GM18951 (cell line): Measurements from ENCODE around the gene MBD5.

Source experiments
- POLR2A ChIP-seq: IDR thresholded peaks from 4 replicates; pipeline ENCODE4 v1.6.1; 2011; ENCODE audit warnings: mild to moderate bottlenecking; ENCODE audit not compliant: insufficient read length, insufficient read depth; ENCODE audit errors: extremely low read depth
- in situ Hi-C: fragments of 300-500 bp; cut with MboI; formaldehyde crosslinking; loops from one replicate; pipeline ENCODE4 v1.12.0; 2022; ENCODE audit warnings: low sequenced_read_pairs, mixed read lengths, inconsistent platforms; ENCODE audit not compliant: unreplicated experiment

The MBD5 gene

DNA sequence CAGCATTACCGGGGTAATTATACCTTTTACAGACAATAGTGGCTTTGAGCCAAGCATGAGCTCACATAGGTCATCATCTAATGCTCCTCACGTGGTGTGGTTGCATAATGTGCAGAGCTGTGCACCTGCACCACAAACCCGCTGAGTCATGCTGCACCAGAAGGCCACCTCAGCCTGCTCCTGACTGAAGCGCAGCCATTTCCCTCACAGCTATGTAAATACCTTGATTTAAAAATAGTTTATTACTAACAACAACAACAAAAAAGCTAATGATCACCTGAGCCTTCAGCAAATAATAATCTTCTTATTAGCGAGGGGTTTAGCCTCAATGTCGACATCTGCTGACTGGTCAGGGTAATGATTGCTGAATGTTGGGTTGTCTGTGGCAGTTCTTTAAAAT, 238.8 kb downstream of the MBD5 start:
- in situ Hi-C loops = no loop called here
- TF ChIP-seq POLR2A = no peak

GRCh38 chr2:148263890-148264289, 243.0 kb downstream of the MBD5 start:
- no peak for TF ChIP-seq POLR2A
- in situ Hi-C loops = no loop called here

DNA sequence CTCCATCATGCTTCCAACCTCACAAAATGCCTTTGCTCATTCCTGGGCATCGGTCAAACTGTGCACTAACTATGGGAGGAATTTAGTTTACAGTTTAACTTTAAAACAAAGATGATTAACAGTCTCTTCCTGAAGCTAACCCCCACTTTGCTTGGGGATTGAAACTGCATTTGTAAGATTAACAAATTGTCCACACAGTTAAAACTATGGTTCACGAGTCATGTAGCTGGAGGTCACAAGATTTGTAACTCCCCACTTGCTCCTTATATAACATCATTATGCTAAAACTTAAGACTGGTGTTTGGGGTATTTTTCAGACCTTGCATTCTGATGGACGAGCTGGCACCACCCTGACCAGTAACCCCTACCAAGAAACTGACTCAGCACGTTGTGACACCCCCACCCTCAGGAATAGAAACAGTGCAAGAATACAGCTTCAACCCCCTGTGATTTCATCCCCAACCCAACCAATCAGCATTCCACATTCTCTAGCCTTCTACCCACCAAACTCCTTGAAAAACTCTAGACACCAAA, 252.3 kb downstream of the MBD5 start:
- TF ChIP-seq POLR2A = no peak
- in situ Hi-C loops = no loop called here

DNA sequence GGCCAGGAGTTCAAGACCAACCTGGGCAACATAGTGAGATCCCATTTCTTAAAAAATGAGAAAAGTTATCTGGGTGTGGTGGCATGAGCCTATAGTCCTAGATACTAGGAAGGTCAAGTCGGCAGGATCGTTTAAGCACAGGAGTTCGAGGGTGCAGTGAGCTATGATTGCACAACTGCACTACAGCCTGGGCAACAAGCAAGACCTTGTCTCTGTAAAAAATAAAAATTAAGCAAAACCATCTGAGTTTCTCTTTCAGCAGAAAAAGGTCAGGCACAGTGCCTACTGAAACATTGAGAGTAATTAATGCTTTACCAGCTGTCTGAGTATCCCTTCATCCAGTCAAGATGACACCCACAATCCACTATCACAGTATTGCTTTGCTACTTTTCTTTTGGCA, 258.3 kb downstream of the MBD5 start:
- in situ Hi-C loops = no loop called here
- no peak for TF ChIP-seq POLR2A

DNA sequence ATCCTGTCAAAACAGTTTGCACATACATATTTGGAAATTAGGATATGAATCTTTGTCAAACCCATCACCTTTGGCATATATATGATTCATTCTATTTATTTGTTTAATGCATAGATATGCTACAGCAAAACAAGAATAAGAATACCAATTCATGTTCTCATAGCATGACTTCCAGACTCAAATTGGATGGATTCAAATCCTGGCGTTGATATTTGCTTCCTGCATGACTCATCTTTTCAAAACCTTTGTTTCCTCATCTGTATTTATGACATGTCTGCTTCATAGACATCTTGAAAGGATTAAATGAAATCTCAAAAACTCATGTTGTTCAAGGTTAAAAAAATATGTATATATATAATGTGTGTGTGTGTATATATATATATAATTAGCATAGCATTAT, 261.3 kb downstream of the MBD5 start:
- no peak for TF ChIP-seq POLR2A
- in situ Hi-C loops = no loop called here

DNA sequence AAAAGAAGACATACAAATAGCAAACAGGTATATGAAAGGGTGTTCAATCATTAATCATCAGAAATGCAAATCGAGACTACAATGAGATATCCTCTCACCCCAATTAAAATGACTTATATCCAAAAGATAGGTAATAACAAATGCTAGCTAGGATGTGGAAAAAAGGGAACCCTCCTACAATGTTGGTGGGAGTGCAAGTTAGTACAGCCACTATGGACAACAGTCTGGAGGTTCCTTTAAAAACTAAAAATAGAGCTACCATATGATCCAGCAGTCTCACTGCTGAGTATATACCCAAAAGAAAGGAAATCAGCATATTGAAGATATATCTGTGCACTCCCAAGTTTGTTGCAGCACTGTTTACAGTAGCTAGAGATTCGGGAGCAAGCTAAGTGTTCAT, 271.5 kb downstream of the MBD5 start:
- TF ChIP-seq POLR2A = no peak
- in situ Hi-C loops = no loop called here

GRCh38 chr2:148298196-148298595, 277.3 kb downstream of the MBD5 start:
- TF ChIP-seq POLR2A = no peak
- in situ Hi-C loops = no loop called here

DNA sequence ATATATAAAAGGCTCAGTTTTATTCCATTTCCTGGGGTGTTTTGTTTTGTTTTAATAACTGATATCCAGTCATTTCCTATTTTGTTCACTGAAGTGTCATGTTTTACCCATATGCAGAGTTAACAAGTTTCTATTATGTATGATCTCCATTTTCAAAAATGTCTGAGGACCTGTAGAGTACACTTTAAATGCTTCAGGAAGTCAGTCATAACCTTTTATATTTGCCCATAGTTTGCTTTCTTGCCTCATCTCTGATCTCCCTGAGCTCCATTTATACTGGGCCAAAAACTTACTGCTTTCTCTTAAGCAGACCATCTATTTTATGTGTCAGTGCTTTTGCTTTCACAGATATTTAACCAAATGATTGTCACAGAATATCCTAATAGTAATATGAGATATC, 278.7 kb downstream of the MBD5 start:
- no peak for TF ChIP-seq POLR2A
- in situ Hi-C loops = no loop called here

- TF ChIP-seq POLR2A = no peak
- in situ Hi-C loops = no loop called here
These were observed 279.7 kb downstream of the MBD5 start for GRCh38 chr2:148300544-148300943.

- in situ Hi-C loops = no loop called here
- no peak for TF ChIP-seq POLR2A
These were observed 280.5 kb downstream of the MBD5 start for GRCh38 chr2:148301362-148301761.

DNA sequence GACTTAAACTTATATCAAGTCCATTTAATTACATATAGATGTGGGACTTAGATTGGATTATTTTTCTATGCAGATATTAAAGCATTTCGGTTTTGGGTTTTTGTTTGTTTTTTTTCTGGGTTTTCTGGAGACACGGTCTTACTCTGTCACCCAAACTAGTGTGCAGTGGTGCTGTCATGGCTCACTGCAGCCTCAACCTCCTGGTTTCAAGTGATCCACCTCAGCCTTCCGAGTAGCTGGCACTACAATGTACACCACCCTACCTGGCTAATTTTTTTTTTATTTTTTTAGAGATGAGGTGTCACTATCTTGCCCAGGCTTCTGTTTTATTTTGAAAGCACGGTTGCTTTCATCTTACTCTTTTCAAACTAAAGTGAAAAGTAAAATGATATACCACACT, 281.6 kb downstream of the MBD5 start:
- in situ Hi-C loops = no loop called here
- TF ChIP-seq POLR2A = no peak

DNA sequence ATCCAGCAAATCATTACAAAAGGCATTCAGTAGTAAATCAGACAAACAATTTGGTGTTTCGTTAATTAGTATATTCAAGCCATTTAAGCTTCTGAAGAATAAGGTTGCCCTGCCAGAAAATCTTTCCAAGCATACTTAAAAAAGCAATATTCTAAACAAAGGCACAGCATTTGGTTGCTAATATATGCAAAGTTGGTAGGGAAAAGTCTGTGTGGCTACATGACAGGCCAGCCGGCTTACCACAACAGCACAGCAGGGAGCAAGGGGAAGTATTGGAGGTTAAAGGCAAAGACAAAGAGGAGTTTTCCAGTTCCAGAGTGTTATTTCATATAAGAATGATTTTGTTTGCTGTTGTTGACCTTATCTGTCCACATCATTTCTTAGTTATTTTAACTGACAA, 282.3 kb downstream of the MBD5 start:
- no peak for TF ChIP-seq POLR2A
- in situ Hi-C loops = no loop called here

DNA sequence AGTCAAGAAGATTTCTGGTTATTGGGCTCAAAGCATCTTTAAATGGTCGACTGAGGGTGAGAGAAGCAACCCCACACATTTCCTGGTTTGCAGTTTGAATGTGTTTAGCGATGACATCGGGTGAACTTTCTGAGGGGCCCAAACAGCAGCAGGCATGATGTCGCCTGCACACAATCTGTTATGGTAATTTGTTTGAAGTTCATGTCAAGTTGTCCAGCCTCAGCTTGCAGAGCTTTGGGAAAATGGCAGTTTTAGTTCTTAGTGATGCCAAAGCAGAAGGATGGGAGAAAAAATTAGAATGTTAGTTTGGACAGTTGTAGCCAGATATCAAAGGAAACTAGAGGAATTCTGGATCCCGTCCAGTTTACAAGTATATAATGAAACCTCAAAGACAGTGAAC, 284.6 kb downstream of the MBD5 start:
- in situ Hi-C loops = no loop called here
- TF ChIP-seq POLR2A = no peak

DNA sequence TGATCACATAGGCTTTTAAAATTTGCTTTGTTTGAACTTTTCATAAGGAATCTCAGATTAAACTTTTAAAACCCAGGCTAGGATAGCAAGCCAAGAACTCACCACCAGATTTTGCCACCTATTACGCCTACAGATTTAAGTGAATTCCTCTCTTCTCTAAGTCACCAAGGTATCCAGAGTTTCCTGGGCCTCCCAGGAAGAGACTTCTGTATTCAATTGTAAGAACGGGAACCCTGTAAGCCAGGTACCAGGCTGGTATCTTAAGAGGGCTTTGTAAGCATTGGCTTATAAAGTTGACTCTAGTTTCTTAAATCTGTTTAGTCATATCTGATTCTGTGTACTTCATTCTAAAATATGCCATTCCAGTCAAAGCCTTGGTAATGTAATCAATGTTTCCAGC, 285.1 kb downstream of the MBD5 start:
- no peak for TF ChIP-seq POLR2A
- in situ Hi-C loops = no loop called here

- in situ Hi-C loops = no loop called here
- TF ChIP-seq POLR2A = no peak
These were observed 296.7 kb downstream of the MBD5 start for GRCh38 chr2:148317598-148317997.

- TF ChIP-seq POLR2A = no peak
- in situ Hi-C loops = no loop called here
These were observed 317.6 kb downstream of the MBD5 start for GRCh38 chr2:148338541-148338940.

GRCh38 chr2:148342086-148342485, 321.2 kb downstream of the MBD5 start:
- in situ Hi-C loops = no loop called here
- TF ChIP-seq POLR2A = no peak
